SKM-1 (cell line): ENCODE measurements around the gene CHAC1.
"Not testable (repeated sequence)": the region's sequence is repeated elsewhere in the genome, so short reads cannot be mapped to it uniquely, and the experiment has no call there.

Experiments used
- DNase-seq: peaks from one replicate; lab custom pipeline; 2025; ENCODE audit not compliant: unreplicated experiment; lab: John Stamatoyannopoulos, UW

Gene CHAC1

GRCh38 chr15:40936709-40937666 lies 16.3 kb upstream of the CHAC1 start:
- no peak for DNase-seq

- DNase-seq, result no peak
Measured at GRCh38 chr15:40937762-40938535, 15.3 kb upstream of the CHAC1 start.

GRCh38 chr15:40938536-40938870 lies 14.8 kb upstream of the CHAC1 start:
- DNase-seq, result no peak

GRCh38 chr15:40940296-40940801 lies 12.9 kb upstream of the CHAC1 start:
- no peak for DNase-seq

- DNase-seq, result no peak
Measured at GRCh38 chr15:40941068-40941527, 12.2 kb upstream of the CHAC1 start.

GRCh38 chr15:40941528-40942336 lies 11.5 kb upstream of the CHAC1 start:
- peak; percentile 60 for DNase-seq

GRCh38 chr15:40942337-40942854 lies 10.9 kb upstream of the CHAC1 start:
- no peak for DNase-seq

- DNase-seq, result no peak
Measured at GRCh38 chr15:40942878-40943277, 10.4 kb upstream of the CHAC1 start.

GRCh38 chr15:40943764-40944365 lies 9.4 kb upstream of the CHAC1 start:
- DNase-seq, result no peak

GRCh38 chr15:40944510-40945296 lies 8.6 kb upstream of the CHAC1 start:
- no peak for DNase-seq

GRCh38 chr15:40948706-40949473 lies 4.4 kb upstream of the CHAC1 start:
- DNase-seq, result no peak

GRCh38 chr15:40949756-40950207 lies 3.5 kb upstream of the CHAC1 start:
- DNase-seq, result no peak

GRCh38 chr15:40951764-40952163 lies 1.5 kb upstream of the CHAC1 start:
- DNase-seq, result no peak

- no peak for DNase-seq
Measured at GRCh38 chr15:40952301-40952900, 870 bp upstream of the CHAC1 start.

- no peak for DNase-seq
Measured at GRCh38 chr15:40953713-40954074, 423 bp downstream of the CHAC1 start.

GRCh38 chr15:40954158-40954848 lies 1.0 kb downstream of the CHAC1 start:
- DNase-seq, result not testable (repeated sequence)

GRCh38 chr15:40955141-40955903 lies 2.1 kb downstream of the CHAC1 start:
- no peak for DNase-seq
